ENCODE data around the gene CD28. TPM values are rescaled to one million over a fixed set of nuclear protein-coding genes. Genes with fewer than 3 reads are reported as not detected.

Gene CD28
- total and polyA plus RNA-seq, 3 experiments from 2014 or later: 61.1 to 66.4 (median 64.1) TPM

DNA sequence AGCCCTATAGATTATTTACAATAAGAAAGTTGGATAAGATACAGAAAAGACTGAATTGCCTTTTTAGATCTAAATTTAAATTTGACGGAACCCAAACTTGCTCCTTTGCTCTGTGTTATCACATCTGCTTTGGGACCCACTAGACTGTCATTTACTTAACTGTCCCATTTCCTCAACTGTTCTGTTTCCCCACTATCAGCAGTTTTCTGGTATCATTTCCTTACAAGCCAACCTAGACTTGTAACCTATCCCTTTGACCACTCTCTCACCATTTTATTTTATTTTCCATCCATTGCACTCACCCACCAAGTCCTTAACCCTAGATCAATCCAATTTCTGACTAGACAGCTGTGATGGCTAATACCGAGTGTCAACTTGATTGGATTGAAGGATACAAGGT is 38.6 kb upstream of the CD28 start:
- no peaks in the 10 kb centered on the region for H3K27me3 Mint-ChIP-seq
- no peaks in the 10 kb centered on the region for H3K36me3 Mint-ChIP-seq
- CTCF ChIA-PET: no interaction called here
- no peaks in the 10 kb centered on the region for H3K9me3 ChIP-seq (ENCODE audit: low read length)
- no peaks in the 10 kb centered on the region for H3K9me3 Mint-ChIP-seq
- H3K4me1 ChIP-seq (ENCODE audit: insufficient read depth, low read length): no peaks in the 10 kb centered on the region
- H3K36me3 ChIP-seq (ENCODE audit: insufficient read depth, low read length): no peaks in the 10 kb centered on the region
- H3K27ac Mint-ChIP-seq: peak overlapping the region in 2 of 8 donors; percentile 1 to 26
- DNase-seq: no peak
- H3K4me3 ChIP-seq (ENCODE audit: low read length): no peak overlapping the region
- peaks cover 0 to under 1% (median 0%) of the 10 kb centered on the region in 3 donors for H3K4me1 Mint-ChIP-seq
- H3K27ac ChIP-seq (ENCODE audit: low read depth, low read length): no peak overlapping the region
- POLR2A ChIA-PET: no interaction called here
- H3K27me3 ChIP-seq (ENCODE audit: insufficient read depth, low read length, poor library complexity, severe bottlenecking): no peaks in the 10 kb centered on the region
- no peak overlapping the region for H3K4me3 Mint-ChIP-seq

GRCh38 chr2:203669820-203670219 is 36.6 kb upstream of the CD28 start:
- H3K4me3 ChIP-seq (ENCODE audit: low read length): no peak overlapping the region
- POLR2A ChIA-PET: no interaction called here
- peaks cover 4% of the 10 kb centered on the region for H3K4me1 ChIP-seq (ENCODE audit: insufficient read depth, low read length)
- CTCF ChIA-PET: no interaction called here
- no peak overlapping the region for H3K27ac ChIP-seq (ENCODE audit: low read depth, low read length)
- Mint-ChIP-seq H3K36me3 (peaks cover 0 to 3% (median 0%) of the 10 kb centered on the region in 3 donors), H3K9me3 (no peaks in the 10 kb centered on the region), H3K27me3 (no peaks in the 10 kb centered on the region), H3K4me1 (peaks cover 8 to 17% (median 9%) of the 10 kb centered on the region in 3 donors), H3K4me3 (no peak overlapping the region), H3K27ac (peak overlapping the region in 1 of 8 donors; percentile 58)
- no peaks in the 10 kb centered on the region for H3K9me3 ChIP-seq (ENCODE audit: low read length)
- no peak for DNase-seq
- H3K36me3 ChIP-seq (ENCODE audit: insufficient read depth, low read length): no peaks in the 10 kb centered on the region
- no peaks in the 10 kb centered on the region for H3K27me3 ChIP-seq (ENCODE audit: insufficient read depth, low read length, poor library complexity, severe bottlenecking)

GRCh38 chr2:203670939-203671338 is 35.5 kb upstream of the CD28 start:
- ChIA-PET POLR2A (no interaction called here), CTCF (interaction anchor here (0.9 to 1.2 kb wide), 2 partner anchors 51 to 112 kb away, joined by 3 read pairs; no protein-coding TSS in a partner anchor)
- H3K4me1 ChIP-seq (ENCODE audit: insufficient read depth, low read length): peaks cover 4% of the 10 kb centered on the region
- H3K27ac ChIP-seq (ENCODE audit: low read depth, low read length): no peak overlapping the region
- no peaks in the 10 kb centered on the region for H3K9me3 ChIP-seq (ENCODE audit: low read length)
- Mint-ChIP-seq H3K27ac (peak overlapping the region in 1 of 8 donors; percentile 11), H3K4me1 (peaks cover 11 to 21% (median 12%) of the 10 kb centered on the region in 3 donors), H3K9me3 (no peaks in the 10 kb centered on the region), H3K36me3 (peaks cover 0 to 3% (median 2%) of the 10 kb centered on the region in 3 donors), H3K4me3 (no peak overlapping the region), H3K27me3 (no peaks in the 10 kb centered on the region)
- no peaks in the 10 kb centered on the region for H3K36me3 ChIP-seq (ENCODE audit: insufficient read depth, low read length)
- DNase-seq: no peak
- no peak overlapping the region for H3K4me3 ChIP-seq (ENCODE audit: low read length)
- H3K27me3 ChIP-seq (ENCODE audit: insufficient read depth, low read length, poor library complexity, severe bottlenecking): no peaks in the 10 kb centered on the region

DNA sequence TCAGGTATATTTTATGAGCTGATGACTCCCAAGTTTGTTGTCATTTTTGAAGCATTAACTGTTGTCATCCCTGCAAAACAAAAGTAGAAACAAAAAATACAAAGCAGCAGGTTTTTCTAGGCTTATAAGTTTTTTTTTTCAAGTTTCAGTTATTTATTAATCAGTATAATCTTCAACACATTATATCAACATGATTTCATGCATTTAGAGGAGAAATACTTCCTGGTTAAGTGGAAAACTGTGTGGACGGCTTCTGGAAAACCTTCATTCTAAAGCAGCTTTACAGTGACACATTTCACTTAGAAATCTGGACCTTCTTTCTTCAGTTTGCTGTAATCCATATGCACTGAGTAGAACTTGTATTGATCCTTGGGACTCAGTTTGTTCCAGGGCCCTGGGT is 34.6 kb upstream of the CD28 start:
- Mint-ChIP-seq H3K36me3 (peaks cover 0 to 3% (median 2%) of the 10 kb centered on the region in 3 donors), H3K9me3 (no peaks in the 10 kb centered on the region), H3K4me1 (peaks cover 11 to 21% (median 12%) of the 10 kb centered on the region in 3 donors), H3K4me3 (no peak overlapping the region), H3K27me3 (peaks cover 0 to 2% of the 10 kb centered on the region in 2 donors), H3K27ac (no peak overlapping the region)
- ChIA-PET CTCF (interaction anchor here (0.9 to 1.2 kb wide), 2 partner anchors 50 to 111 kb away, joined by 3 read pairs; no protein-coding TSS in a partner anchor), POLR2A (no interaction called here)
- H3K36me3 ChIP-seq (ENCODE audit: insufficient read depth, low read length): no peaks in the 10 kb centered on the region
- no peak for DNase-seq
- H3K9me3 ChIP-seq (ENCODE audit: low read length): no peaks in the 10 kb centered on the region
- H3K27me3 ChIP-seq (ENCODE audit: insufficient read depth, low read length, poor library complexity, severe bottlenecking): no peaks in the 10 kb centered on the region
- peaks cover 4% of the 10 kb centered on the region for H3K4me1 ChIP-seq (ENCODE audit: insufficient read depth, low read length)
- H3K27ac ChIP-seq (ENCODE audit: low read depth, low read length): no peak overlapping the region
- H3K4me3 ChIP-seq (ENCODE audit: low read length): no peak overlapping the region

DNA sequence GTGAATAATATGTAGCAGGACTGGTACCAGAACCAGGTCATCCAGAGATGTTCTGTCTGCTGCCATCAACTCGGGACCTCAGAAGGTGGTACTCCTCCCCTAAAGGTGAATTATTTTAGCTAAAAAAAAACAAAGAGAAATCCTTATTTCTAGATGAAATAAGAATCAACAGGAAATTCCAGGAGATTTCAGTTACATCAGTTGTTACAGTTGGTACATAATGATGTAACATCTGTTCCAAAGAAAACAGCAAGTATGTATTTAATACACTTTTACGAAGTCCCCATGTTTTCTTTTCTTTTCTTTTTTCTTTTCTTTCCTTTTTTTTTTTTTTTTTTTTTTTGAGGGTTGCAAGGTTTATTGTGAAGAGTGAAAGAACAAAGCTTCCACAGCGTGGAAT is 33.6 kb upstream of the CD28 start:
- ChIA-PET POLR2A (no interaction called here), CTCF (interaction anchor here (1.5 kb wide), 1 partner anchor 110 kb away, joined by 3 read pairs; no protein-coding TSS in a partner anchor)
- no peak overlapping the region for H3K27ac ChIP-seq (ENCODE audit: low read depth, low read length)
- Mint-ChIP-seq H3K36me3 (peaks cover 0 to 6% (median 2%) of the 10 kb centered on the region in 3 donors), H3K27me3 (peaks cover 0 to 2% of the 10 kb centered on the region in 2 donors), H3K4me1 (peaks cover 11 to 21% (median 12%) of the 10 kb centered on the region in 3 donors), H3K4me3 (no peak overlapping the region), H3K27ac (no peak overlapping the region), H3K9me3 (no peaks in the 10 kb centered on the region)
- peaks cover 4% of the 10 kb centered on the region for H3K4me1 ChIP-seq (ENCODE audit: insufficient read depth, low read length)
- no peaks in the 10 kb centered on the region for H3K9me3 ChIP-seq (ENCODE audit: low read length)
- no peaks in the 10 kb centered on the region for H3K36me3 ChIP-seq (ENCODE audit: insufficient read depth, low read length)
- no peak overlapping the region for H3K4me3 ChIP-seq (ENCODE audit: low read length)
- no peak for DNase-seq
- no peaks in the 10 kb centered on the region for H3K27me3 ChIP-seq (ENCODE audit: insufficient read depth, low read length, poor library complexity, severe bottlenecking)

- peak in 2 of 5 donors; percentile 1 to 19 for DNase-seq
- Mint-ChIP-seq H3K9me3 (no peaks in the 10 kb centered on the region), H3K36me3 (peaks cover 0 to 14% (median 2%) of the 10 kb centered on the region in 3 donors), H3K27me3 (peaks cover 0 to 2% of the 10 kb centered on the region in 2 donors), H3K4me3 (peak overlapping the region in 2 of 7 donors; percentile 27 to 52), H3K27ac (no peak overlapping the region), H3K4me1 (peaks cover 11 to 21% (median 12%) of the 10 kb centered on the region in 3 donors)
- Histone ChIP-seq H3K27ac (ENCODE audit: low read depth, low read length) (no peak overlapping the region), H3K4me3 (ENCODE audit: low read length) (no peak overlapping the region), H3K36me3 (ENCODE audit: insufficient read depth, low read length) (no peaks in the 10 kb centered on the region), H3K27me3 (ENCODE audit: insufficient read depth, low read length, poor library complexity, severe bottlenecking) (no peaks in the 10 kb centered on the region), H3K9me3 (ENCODE audit: low read length) (no peaks in the 10 kb centered on the region), H3K4me1 (ENCODE audit: insufficient read depth, low read length) (peaks cover 4% of the 10 kb centered on the region)
- ChIA-PET POLR2A (no interaction called here), CTCF (no interaction called here)
These were observed 32.5 kb upstream of the CD28 start for GRCh38 chr2:203673933-203674332.

DNA sequence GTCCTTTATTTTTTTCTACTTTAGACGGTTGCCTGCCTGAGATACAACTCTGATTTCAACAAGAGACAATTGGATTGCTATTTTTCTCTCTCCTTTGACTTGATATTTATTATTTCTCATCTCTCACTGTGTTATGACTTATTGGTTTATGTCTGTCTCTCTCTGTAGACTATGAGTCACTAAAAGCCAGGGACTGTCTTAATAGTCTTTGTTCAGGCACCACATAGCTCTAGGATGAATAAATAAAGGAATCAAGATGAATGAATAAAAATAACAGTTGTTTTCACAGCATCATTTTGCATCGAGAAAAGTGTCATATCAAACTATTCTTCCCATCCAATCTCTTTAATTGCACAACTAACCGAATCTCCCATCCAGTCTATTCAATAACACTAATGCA is 31.4 kb upstream of the CD28 start:
- Histone ChIP-seq H3K4me3 (ENCODE audit: low read length) (no peak overlapping the region), H3K9me3 (ENCODE audit: low read length) (no peaks in the 10 kb centered on the region), H3K4me1 (ENCODE audit: insufficient read depth, low read length) (peaks cover 4% of the 10 kb centered on the region), H3K36me3 (ENCODE audit: insufficient read depth, low read length) (no peaks in the 10 kb centered on the region), H3K27me3 (ENCODE audit: insufficient read depth, low read length, poor library complexity, severe bottlenecking) (no peaks in the 10 kb centered on the region), H3K27ac (ENCODE audit: low read depth, low read length) (no peak overlapping the region)
- peaks cover 0 to 2% of the 10 kb centered on the region in 2 donors for H3K27me3 Mint-ChIP-seq
- ChIA-PET POLR2A (no interaction called here), CTCF (interaction anchor here (0.9 kb wide), 1 partner anchor 19 kb away, joined by 3 read pairs; no protein-coding TSS in a partner anchor)
- peaks cover 0 to 16% (median 2%) of the 10 kb centered on the region in 3 donors for H3K36me3 Mint-ChIP-seq
- peak overlapping the region in 1 of 8 donors; percentile 57 for H3K27ac Mint-ChIP-seq
- H3K9me3 Mint-ChIP-seq: no peaks in the 10 kb centered on the region
- DNase-seq: no peak
- no peak overlapping the region for H3K4me3 Mint-ChIP-seq
- H3K4me1 Mint-ChIP-seq: peaks cover 13 to 22% (median 15%) of the 10 kb centered on the region in 3 donors

- peaks cover 0 to 3% of the 10 kb centered on the region in 2 donors for H3K27me3 Mint-ChIP-seq
- peaks cover 0 to 13% (median 2%) of the 10 kb centered on the region in 3 donors for H3K36me3 Mint-ChIP-seq
- no peaks in the 10 kb centered on the region for H3K9me3 Mint-ChIP-seq
- Histone ChIP-seq H3K4me3 (ENCODE audit: low read length) (no peak overlapping the region), H3K27ac (ENCODE audit: low read depth, low read length) (no peak overlapping the region), H3K4me1 (ENCODE audit: insufficient read depth, low read length) (peaks cover 4% of the 10 kb centered on the region), H3K27me3 (ENCODE audit: insufficient read depth, low read length, poor library complexity, severe bottlenecking) (no peaks in the 10 kb centered on the region), H3K36me3 (ENCODE audit: insufficient read depth, low read length) (no peaks in the 10 kb centered on the region), H3K9me3 (ENCODE audit: low read length) (no peaks in the 10 kb centered on the region)
- H3K4me3 Mint-ChIP-seq: no peak overlapping the region
- ChIA-PET CTCF (no interaction called here), POLR2A (no interaction called here)
- peaks cover 23 to 38% (median 27%) of the 10 kb centered on the region in 3 donors for H3K4me1 Mint-ChIP-seq
- DNase-seq: no peak
- H3K27ac Mint-ChIP-seq: no peak overlapping the region
These were observed 27.5 kb upstream of the CD28 start for GRCh38 chr2:203678971-203679370.

Data from CD8-positive, alpha-beta memory T cell (primary cell).